Uterus (tissue), 4 donors: ENCODE results near the gene NCR2. TPM values are rescaled to one million over a fixed set of nuclear protein-coding genes. Genes with fewer than 3 reads are reported as not detected.

ENCODE experiments used
- DNase-seq, 2 donors: peaks; one replicate each; pipeline ENCODE4 v3.0.0-alpha.2; 2019 to 2020
- H3K27ac ChIP-seq, 2 donors: fragments of 200-600 bp; sonication (generic); 1 replicate in 1 of 2; 2 replicates in 1 of 2; pipeline ENCODE4 v1.5.1; 2016 to 2018
- H3K27me3 ChIP-seq, 2 donors: fragments of 200-600 bp; sonication (generic); one replicate each; pipeline ENCODE4 v1.5.1; 2018 to 2019; ENCODE audit warnings: control low read depth in 1 of 2
- H3K36me3 ChIP-seq, 2 donors: fragments of 200-600 bp; sonication (generic); one replicate each; pipeline ENCODE4 v1.5.1; 2019; ENCODE audit warnings: control low read depth in 1 of 2
- H3K4me1 ChIP-seq, 2 donors: fragments of 200-600 bp; sonication (generic); one replicate each; pipeline ENCODE4 v1.5.1; 2018 to 2019; ENCODE audit warnings: control low read depth in 1 of 2
- H3K4me3 ChIP-seq, 2 donors: fragments of 200-600 bp; sonication (generic); 1 replicate in 1 of 2; 2 replicates in 1 of 2; pipeline ENCODE4 v1.5.1; 2018 to 2019; ENCODE audit warnings: mild to moderate bottlenecking in 1 of 2
- H3K9me3 ChIP-seq, 2 donors: fragments of 200-600 bp; sonication (generic); one replicate each; pipeline ENCODE4 v1.5.1; 2019; ENCODE audit warnings: control low read depth in 1 of 2
- CTCF ChIP-seq, 4 experiments: fragments of 200-600 bp in 2 of 4; fragments of 450-650 bp in 2 of 4; sonication (generic) in 2 of 4; IDR thresholded peaks; one replicate each; pipeline ENCODE4 v1.5.1; 2016 to 2019; ENCODE audit warnings: antibody characterized with exemption in 4 of 4, mild to moderate bottlenecking in 2 of 4, moderate library complexity in 1 of 4
- POLR2A ChIP-seq, 2 donors: fragments of 450-650 bp; IDR thresholded peaks; one replicate each; pipeline ENCODE4 v1.6.1; 2016; ENCODE audit warnings: antibody characterized with exemption in 2 of 2, mild to moderate bottlenecking in 1 of 2, moderate library complexity in 1 of 2
- intact Hi-C: fragments of 100-400 bp; cut with DNase I; formaldehyde crosslinking; loops from one replicate; pipeline ENCODE4 v1.15.1; 2023; ENCODE audit warnings: low total_unique reads
- total RNA-seq, 4 donors: library from RNA; depleted of rRNA in 3 of 4; stranded (reverse); fragments of >200 nt in 3 of 4; gene quantifications; one replicate each; pipeline versions ENCODE4 v1.1.0 to v1.2.4, GENCODE V29; 2014 to 2023
- donor health status: DM: yes; HTN: yes; CAD: no.

The NCR2 gene
- total RNA-seq, 4 donors from 2014 or later = not detected

- intact Hi-C loops = no loop called here
- no peak for DNase-seq
- no peaks in the 10 kb centered on the region for H3K36me3 ChIP-seq
- no peak overlapping the region for H3K27ac ChIP-seq
- H3K9me3 ChIP-seq = no peaks in the 10 kb centered on the region
- peaks cover 8 to 15% of the 10 kb centered on the region in 2 donors for H3K27me3 ChIP-seq
- H3K4me1 ChIP-seq = peaks cover 0 to 19% of the 10 kb centered on the region in 2 donors
- TF ChIP-seq POLR2A (IDR thresholded peaks at IDR 0.05) (no peak), CTCF (IDR thresholded peaks at IDR 0.05) (no peak)
- no peak overlapping the region for H3K4me3 ChIP-seq
Measured at GRCh38 chr6:41375598-41376151, 40.3 kb downstream of the NCR2 start.

GRCh38 chr6:41376176-41376575 lies 40.8 kb downstream of the NCR2 start:
- DNase-seq = no peak
- Histone ChIP-seq H3K9me3 (no peaks in the 10 kb centered on the region), H3K27ac (no peak overlapping the region), H3K4me1 (peaks cover 0 to 19% of the 10 kb centered on the region in 2 donors), H3K4me3 (no peak overlapping the region), H3K27me3 (peaks cover 8 to 15% of the 10 kb centered on the region in 2 donors), H3K36me3 (no peaks in the 10 kb centered on the region)
- TF ChIP-seq POLR2A (IDR thresholded peaks at IDR 0.05) = no peak
- no peak for TF ChIP-seq CTCF (IDR thresholded peaks at IDR 0.05)
- intact Hi-C loops = no loop called here

GRCh38 chr6:41377071-41377470 lies 41.7 kb downstream of the NCR2 start:
- H3K4me3 ChIP-seq = no peak overlapping the region
- H3K9me3 ChIP-seq = no peaks in the 10 kb centered on the region
- peaks cover 8 to 15% of the 10 kb centered on the region in 2 donors for H3K27me3 ChIP-seq
- intact Hi-C loops = no loop called here
- no peak for DNase-seq
- no peak overlapping the region for H3K27ac ChIP-seq
- peaks cover 0 to 17% of the 10 kb centered on the region in 2 donors for H3K4me1 ChIP-seq
- TF ChIP-seq CTCF (IDR thresholded peaks at IDR 0.05) (no peak), POLR2A (IDR thresholded peaks at IDR 0.05) (no peak)
- no peaks in the 10 kb centered on the region for H3K36me3 ChIP-seq

- Histone ChIP-seq H3K27me3 (peaks cover 0 to 6% of the 10 kb centered on the region in 2 donors), H3K4me3 (no peak overlapping the region), H3K9me3 (no peaks in the 10 kb centered on the region), H3K36me3 (no peaks in the 10 kb centered on the region), H3K27ac (no peak overlapping the region), H3K4me1 (no peaks in the 10 kb centered on the region)
- intact Hi-C loops = no loop called here
- DNase-seq = no peak
- TF ChIP-seq POLR2A (IDR thresholded peaks at IDR 0.05) (no peak), CTCF (IDR thresholded peaks at IDR 0.05) (no peak)
Measured at GRCh38 chr6:41379306-41379705, 43.9 kb downstream of the NCR2 start.

GRCh38 chr6:41386594-41386993 lies 51.2 kb downstream of the NCR2 start:
- Histone ChIP-seq H3K9me3 (no peaks in the 10 kb centered on the region), H3K4me1 (no peaks in the 10 kb centered on the region), H3K36me3 (no peaks in the 10 kb centered on the region), H3K4me3 (no peak overlapping the region), H3K27me3 (no peaks in the 10 kb centered on the region), H3K27ac (no peak overlapping the region)
- intact Hi-C loops = no loop called here
- no peak for DNase-seq
- TF ChIP-seq CTCF (IDR thresholded peaks at IDR 0.05) (no peak), POLR2A (IDR thresholded peaks at IDR 0.05) (no peak)
